Hepatocyte (in vitro differentiated cells): ENCODE data around the gene CDH1.

Experiments used
- CTCF ChIP-seq: fragments of 200-600 bp; sonication (generic); IDR thresholded peaks from 2 replicates; pipeline ENCODE4 v1.5.1; 2016; ENCODE audit warnings: antibody characterized with exemption, mild to moderate bottlenecking; ENCODE audit not compliant: poor library complexity
- EZH2 ChIP-seq: fragments of 200-600 bp; sonication (generic); IDR thresholded peaks from 2 replicates; pipeline ENCODE4 v1.6.1; 2016; ENCODE audit warnings: antibody characterized with exemption, mild to moderate bottlenecking, borderline replicate concordance

GRCh38 chr16:68790944-68791343 is 53.9 kb downstream of the CDH1 start:
- TF ChIP-seq CTCF (no peak), EZH2 (no peak)
